Measurements from ENCODE around the gene KIF17.

The KIF17 gene

GRCh38 chr1:20706841-20707240 is 11.0 kb downstream of the KIF17 start:
- H3K36me3 ChIP-seq (ENCODE audit: insufficient read depth, insufficient read length, low read length) = peaks cover 35% of the 10 kb centered on the region
- H3K9ac ChIP-seq (ENCODE audit: insufficient read length, low read depth) = no peak overlapping the region
- H3K4me1 ChIP-seq (ENCODE audit: insufficient read depth, insufficient read length) = no peaks in the 10 kb centered on the region
- no peak for DNase-seq (ENCODE audit: low read depth, low spot score)
- H3K9me3 ChIP-seq (ENCODE audit: insufficient read depth, low read length) = no peaks in the 10 kb centered on the region
- no peak overlapping the region for H3K4me3 ChIP-seq (ENCODE audit: insufficient read length, low read depth)
- H3K27me3 ChIP-seq (ENCODE audit: insufficient read depth, insufficient read length) = no peaks in the 10 kb centered on the region
- TF ChIP-seq YY1 (IDR thresholded peaks at IDR 0.05; ENCODE audit: insufficient read depth, insufficient read length) (no peak), ZNF274 (IDR thresholded peaks at IDR 0.05; ENCODE audit: low read depth, low read length) (no peak), SUZ12 (IDR thresholded peaks at IDR 0.05; ENCODE audit: extremely low read depth, insufficient read depth, insufficient read length) (no peak)

GRCh38 chr1:20705203-20705755 is 12.5 kb downstream of the KIF17 start:
- no peak for DNase-seq (ENCODE audit: low read depth, low spot score)
- H3K27me3 ChIP-seq (ENCODE audit: insufficient read depth, insufficient read length) = no peaks in the 10 kb centered on the region
- H3K36me3 ChIP-seq (ENCODE audit: insufficient read depth, insufficient read length, low read length) = peaks cover 35% of the 10 kb centered on the region
- no peaks in the 10 kb centered on the region for H3K9me3 ChIP-seq (ENCODE audit: insufficient read depth, low read length)
- H3K4me1 ChIP-seq (ENCODE audit: insufficient read depth, insufficient read length) = peaks cover 3% of the 10 kb centered on the region
- TF ChIP-seq SUZ12 (IDR thresholded peaks at IDR 0.05; ENCODE audit: extremely low read depth, insufficient read depth, insufficient read length) (no peak), YY1 (IDR thresholded peaks at IDR 0.05; ENCODE audit: insufficient read depth, insufficient read length) (no peak), ZNF274 (IDR thresholded peaks at IDR 0.05; ENCODE audit: low read depth, low read length) (no peak)
- no peak overlapping the region for H3K9ac ChIP-seq (ENCODE audit: insufficient read length, low read depth)
- no peak overlapping the region for H3K4me3 ChIP-seq (ENCODE audit: insufficient read length, low read depth)

GRCh38 chr1:20704390-20705202 is 13.2 kb downstream of the KIF17 start:
- Histone ChIP-seq H3K9me3 (ENCODE audit: insufficient read depth, low read length) (no peaks in the 10 kb centered on the region), H3K36me3 (ENCODE audit: insufficient read depth, insufficient read length, low read length) (peaks cover 29% of the 10 kb centered on the region), H3K4me3 (ENCODE audit: insufficient read length, low read depth) (no peak overlapping the region), H3K27me3 (ENCODE audit: insufficient read depth, insufficient read length) (no peaks in the 10 kb centered on the region), H3K9ac (ENCODE audit: insufficient read length, low read depth) (no peak overlapping the region), H3K4me1 (ENCODE audit: insufficient read depth, insufficient read length) (peaks cover 3% of the 10 kb centered on the region)
- TF ChIP-seq SUZ12 (IDR thresholded peaks at IDR 0.05; ENCODE audit: extremely low read depth, insufficient read depth, insufficient read length) = no peak
- TF ChIP-seq YY1 (IDR thresholded peaks at IDR 0.05; ENCODE audit: insufficient read depth, insufficient read length) = no peak
- no peak for TF ChIP-seq ZNF274 (IDR thresholded peaks at IDR 0.05; ENCODE audit: low read depth, low read length)
- DNase-seq (ENCODE audit: low read depth, low spot score) = no peak

- DNase-seq (ENCODE audit: low read depth, low spot score) = no peak
- no peaks in the 10 kb centered on the region for H3K27me3 ChIP-seq (ENCODE audit: insufficient read depth, insufficient read length)
- no peaks in the 10 kb centered on the region for H3K9me3 ChIP-seq (ENCODE audit: insufficient read depth, low read length)
- H3K36me3 ChIP-seq (ENCODE audit: insufficient read depth, insufficient read length, low read length) = peaks cover 23% of the 10 kb centered on the region
- peaks cover 3% of the 10 kb centered on the region for H3K4me1 ChIP-seq (ENCODE audit: insufficient read depth, insufficient read length)
- no peak for TF ChIP-seq YY1 (IDR thresholded peaks at IDR 0.05; ENCODE audit: insufficient read depth, insufficient read length)
- TF ChIP-seq ZNF274 (IDR thresholded peaks at IDR 0.05; ENCODE audit: low read depth, low read length) = no peak
- TF ChIP-seq SUZ12 (IDR thresholded peaks at IDR 0.05; ENCODE audit: extremely low read depth, insufficient read depth, insufficient read length) = no peak
- H3K9ac ChIP-seq (ENCODE audit: insufficient read length, low read depth) = no peak overlapping the region
- no peak overlapping the region for H3K4me3 ChIP-seq (ENCODE audit: insufficient read length, low read depth)
Measured at GRCh38 chr1:20703124-20703756, 14.6 kb downstream of the KIF17 start.

DNA sequence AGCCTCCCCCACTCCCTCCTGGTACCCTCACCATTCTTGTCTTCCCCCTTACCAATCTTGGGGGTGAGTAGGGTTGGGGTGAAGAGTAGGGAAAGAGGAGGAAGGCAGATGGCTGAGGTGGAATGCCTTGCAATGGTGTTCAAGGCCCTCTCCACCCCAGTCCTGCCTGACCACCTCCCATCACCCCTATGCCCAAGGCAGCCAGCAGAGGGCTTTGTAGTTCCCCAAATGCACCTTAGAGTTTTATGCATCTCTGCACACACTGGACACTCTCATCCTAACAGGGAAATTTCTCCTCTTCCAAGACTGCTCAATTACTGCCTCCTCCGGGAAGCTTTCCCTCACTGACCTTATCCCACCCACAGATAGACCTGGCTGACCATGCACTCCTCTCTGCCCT is 15.4 kb downstream of the KIF17 start:
- no peak for DNase-seq (ENCODE audit: low read depth, low spot score)

GRCh38 chr1:20701847-20702246 is 16.0 kb downstream of the KIF17 start:
- H3K4me3 ChIP-seq (ENCODE audit: insufficient read length, low read depth) = no peak overlapping the region
- TF ChIP-seq ZNF274 (IDR thresholded peaks at IDR 0.05; ENCODE audit: low read depth, low read length) = no peak
- no peak for TF ChIP-seq SUZ12 (IDR thresholded peaks at IDR 0.05; ENCODE audit: extremely low read depth, insufficient read depth, insufficient read length)
- no peak for TF ChIP-seq YY1 (IDR thresholded peaks at IDR 0.05; ENCODE audit: insufficient read depth, insufficient read length)
- DNase-seq (ENCODE audit: low read depth, low spot score) = no peak
- no peak overlapping the region for H3K9ac ChIP-seq (ENCODE audit: insufficient read length, low read depth)
- peaks cover 9% of the 10 kb centered on the region for H3K4me1 ChIP-seq (ENCODE audit: insufficient read depth, insufficient read length)
- H3K27me3 ChIP-seq (ENCODE audit: insufficient read depth, insufficient read length) = no peaks in the 10 kb centered on the region
- no peaks in the 10 kb centered on the region for H3K9me3 ChIP-seq (ENCODE audit: insufficient read depth, low read length)
- peaks cover 19% of the 10 kb centered on the region for H3K36me3 ChIP-seq (ENCODE audit: insufficient read depth, insufficient read length, low read length)

More for the DNA sequence above, 15.4 kb downstream of the KIF17 start:
- no peaks in the 10 kb centered on the region for H3K27me3 ChIP-seq (ENCODE audit: insufficient read depth, insufficient read length)
- H3K4me3 ChIP-seq (ENCODE audit: insufficient read length, low read depth) = no peak overlapping the region
- no peak overlapping the region for H3K9ac ChIP-seq (ENCODE audit: insufficient read length, low read depth)
- peaks cover 9% of the 10 kb centered on the region for H3K4me1 ChIP-seq (ENCODE audit: insufficient read depth, insufficient read length)
- H3K9me3 ChIP-seq (ENCODE audit: insufficient read depth, low read length) = no peaks in the 10 kb centered on the region
- TF ChIP-seq ZNF274 (IDR thresholded peaks at IDR 0.05; ENCODE audit: low read depth, low read length) = no peak
- TF ChIP-seq YY1 (IDR thresholded peaks at IDR 0.05; ENCODE audit: insufficient read depth, insufficient read length) = no peak
- TF ChIP-seq SUZ12 (IDR thresholded peaks at IDR 0.05; ENCODE audit: extremely low read depth, insufficient read depth, insufficient read length) = no peak
- peaks cover 19% of the 10 kb centered on the region for H3K36me3 ChIP-seq (ENCODE audit: insufficient read depth, insufficient read length, low read length)

GRCh38 chr1:20701446-20701845 is 16.4 kb downstream of the KIF17 start:
- Histone ChIP-seq H3K9me3 (ENCODE audit: insufficient read depth, low read length) (no peaks in the 10 kb centered on the region), H3K4me3 (ENCODE audit: insufficient read length, low read depth) (no peak overlapping the region), H3K36me3 (ENCODE audit: insufficient read depth, insufficient read length, low read length) (peaks cover 19% of the 10 kb centered on the region), H3K4me1 (ENCODE audit: insufficient read depth, insufficient read length) (peaks cover 9% of the 10 kb centered on the region), H3K27me3 (ENCODE audit: insufficient read depth, insufficient read length) (no peaks in the 10 kb centered on the region), H3K9ac (ENCODE audit: insufficient read length, low read depth) (no peak overlapping the region)
- TF ChIP-seq YY1 (IDR thresholded peaks at IDR 0.05; ENCODE audit: insufficient read depth, insufficient read length) (no peak), SUZ12 (IDR thresholded peaks at IDR 0.05; ENCODE audit: extremely low read depth, insufficient read depth, insufficient read length) (no peak), ZNF274 (IDR thresholded peaks at IDR 0.05; ENCODE audit: low read depth, low read length) (no peak)
- DNase-seq (ENCODE audit: low read depth, low spot score) = no peak
